Fibroblast of lung (primary cell): ENCODE measurements around the gene CFAP91. TPM values are rescaled to one million over a fixed set of nuclear protein-coding genes. Genes with fewer than 3 reads are reported as not detected.

ENCODE experiments used
- DNase-seq, 2 donors: peaks; one replicate each; pipeline versions ENCODE4 v3.0.0 to v3.0.0-alpha.2; 2010; ENCODE audit warnings: low read depth in 2 of 2
- H2AFZ ChIP-seq: 2 replicates; pipeline ENCODE4 v1.5.1; 2012; ENCODE audit warnings: low read length, control low read depth, inconsistent platforms
- H3K27ac ChIP-seq: 2 replicates; pipeline ENCODE4 v1.5.1; 2011; ENCODE audit warnings: low read length, control low read depth; ENCODE audit not compliant: insufficient read depth
- H3K27me3 ChIP-seq: 2 replicates; pipeline ENCODE4 v1.5.1; 2011; ENCODE audit warnings: mild to moderate bottlenecking, low read length; ENCODE audit not compliant: control insufficient read depth, insufficient read depth
- H3K36me3 ChIP-seq: 2 replicates; pipeline ENCODE4 v1.5.1; 2011; ENCODE audit warnings: low read length; ENCODE audit not compliant: control insufficient read depth, insufficient read depth
- H3K4me1 ChIP-seq: 2 replicates; pipeline ENCODE4 v1.5.1; 2011; ENCODE audit warnings: low read length; ENCODE audit not compliant: control insufficient read depth, insufficient read depth; ENCODE audit errors: extremely low read depth
- H3K4me2 ChIP-seq: 2 replicates; pipeline ENCODE4 v1.5.1; 2011; ENCODE audit warnings: low read length, control low read depth; ENCODE audit not compliant: insufficient read depth; ENCODE audit errors: extremely low read depth
- H3K4me3 ChIP-seq, 4 experiments: fragments of 200-600 bp in 1 of 4; sonication (generic) in 1 of 4; replicated peaks in 1 of 4; 2 replicates each; pipeline ENCODE4 v1.5.1; 2011 to 2016; ENCODE audit warnings: low read length in 4 of 4, low read depth in 3 of 4, mild to moderate bottlenecking in 3 of 4, control low read depth in 2 of 4, inconsistent platforms in 1 of 4, mixed read lengths in 1 of 4; ENCODE audit not compliant: insufficient read depth in 1 of 4; ENCODE audit errors: control extremely low read depth in 1 of 4
- H3K79me2 ChIP-seq: 2 replicates; pipeline ENCODE4 v1.5.1; 2012; ENCODE audit warnings: mild to moderate bottlenecking, low read length, inconsistent platforms; ENCODE audit not compliant: control insufficient read depth, insufficient read depth
- H3K9ac ChIP-seq: 2 replicates; pipeline ENCODE4 v1.5.1; 2011; ENCODE audit warnings: mild to moderate bottlenecking, low read length, control low read depth; ENCODE audit not compliant: insufficient read depth
- H3K9me3 ChIP-seq: 2 replicates; pipeline ENCODE4 v1.5.1; 2012; ENCODE audit warnings: low read depth, low read length; ENCODE audit not compliant: control insufficient read depth, insufficient read depth
- H4K20me1 ChIP-seq: 2 replicates; pipeline ENCODE4 v1.5.1; 2011; ENCODE audit warnings: low read length; ENCODE audit not compliant: control insufficient read depth, insufficient read depth; ENCODE audit errors: extremely low read depth
- CTCF ChIP-seq, 2 donors: IDR thresholded peaks in 1 of 2; conservative IDR thresholded peaks in 1 of 2; 1 replicate in 1 of 2; 2 replicates in 1 of 2; pipeline ENCODE4 v1.5.1; 2011 to 2012; ENCODE audit warnings: low read length in 2 of 2, control low read depth in 1 of 2, inconsistent platforms in 1 of 2, low read depth in 1 of 2, mild to moderate bottlenecking in 1 of 2
- EZH2 ChIP-seq: IDR thresholded peaks from 2 replicates; pipeline ENCODE4 v1.5.1; 2012; ENCODE audit warnings: low read length, control low read depth, mild to moderate bottlenecking; ENCODE audit errors: missing control alignments
- polyA plus RNA-seq, 2 donors: library from polyadenylated mRNA; depleted of rRNA in 1 of 2; stranded (reverse) in 1 of 2; unstranded in 1 of 2; fragments of >200 nt; gene quantifications; 2 replicates each; pipeline ENCODE4 v1.2.1, GENCODE V29; 2011 to 2012; ENCODE audit warnings: missing spikeins in 1 of 2
- total RNA-seq: library from RNA; depleted of rRNA; stranded (reverse); fragments of >200 nt; gene quantifications from 2 replicates; pipeline ENCODE4 v1.2.1, GENCODE V29; 2014

The CFAP91 gene
- total and polyA plus RNA-seq, 2 donors (not counting 1 experiment from before 2014, with no cell fraction given): 0.02 to 0.17 TPM

GRCh38 chr3:119723022-119723421 is 20.2 kb downstream of the CFAP91 start:
- H3K4me1 ChIP-seq: no peaks in the 10 kb centered on the region
- DNase-seq: no peak
- no peaks in the 10 kb centered on the region for H3K9me3 ChIP-seq
- H3K27me3 ChIP-seq: no peaks in the 10 kb centered on the region
- H2AFZ ChIP-seq: no peak overlapping the region
- no peak overlapping the region for H3K9ac ChIP-seq
- H3K4me3 ChIP-seq: no peak overlapping the region
- no peak overlapping the region for H3K27ac ChIP-seq
- no peaks in the 10 kb centered on the region for H3K36me3 ChIP-seq
- H3K79me2 ChIP-seq: no peaks in the 10 kb centered on the region
- TF ChIP-seq EZH2 (no peak), CTCF (conservative IDR thresholded peaks at IDR 0.05 in 1 of 2, IDR thresholded peaks at IDR 0.05 in 1 of 2; ENCODE audit: low read depth in 1 of 2, low read length in 2 of 2) (no peak)
- H4K20me1 ChIP-seq: no peaks in the 10 kb centered on the region
- no peak overlapping the region for H3K4me2 ChIP-seq

- no peak overlapping the region for H2AFZ ChIP-seq
- H3K36me3 ChIP-seq: no peaks in the 10 kb centered on the region
- TF ChIP-seq CTCF (conservative IDR thresholded peaks at IDR 0.05 in 1 of 2, IDR thresholded peaks at IDR 0.05 in 1 of 2; ENCODE audit: low read depth in 1 of 2, low read length in 2 of 2) (no peak), EZH2 (no peak)
- no peak overlapping the region for H3K9ac ChIP-seq
- no peaks in the 10 kb centered on the region for H3K4me1 ChIP-seq
- H3K27ac ChIP-seq: no peak overlapping the region
- H3K4me3 ChIP-seq: no peak overlapping the region
- no peak for DNase-seq
- H4K20me1 ChIP-seq: no peaks in the 10 kb centered on the region
- no peak overlapping the region for H3K4me2 ChIP-seq
- H3K79me2 ChIP-seq: no peaks in the 10 kb centered on the region
- no peaks in the 10 kb centered on the region for H3K27me3 ChIP-seq
- H3K9me3 ChIP-seq: no peaks in the 10 kb centered on the region
These were observed 24.1 kb downstream of the CFAP91 start for GRCh38 chr3:119726909-119727308.

GRCh38 chr3:119729996-119730395 is 27.2 kb downstream of the CFAP91 start:
- H3K27me3 ChIP-seq: no peaks in the 10 kb centered on the region
- TF ChIP-seq EZH2 (no peak), CTCF (conservative IDR thresholded peaks at IDR 0.05 in 1 of 2, IDR thresholded peaks at IDR 0.05 in 1 of 2; ENCODE audit: low read depth in 1 of 2, low read length in 2 of 2) (no peak)
- DNase-seq: no peak
- H3K9ac ChIP-seq: no peak overlapping the region
- no peaks in the 10 kb centered on the region for H4K20me1 ChIP-seq
- H3K4me3 ChIP-seq: no peak overlapping the region
- no peaks in the 10 kb centered on the region for H3K9me3 ChIP-seq
- no peaks in the 10 kb centered on the region for H3K79me2 ChIP-seq
- no peak overlapping the region for H3K27ac ChIP-seq
- H3K4me2 ChIP-seq: no peak overlapping the region
- H2AFZ ChIP-seq: no peak overlapping the region
- H3K36me3 ChIP-seq: no peaks in the 10 kb centered on the region
- no peaks in the 10 kb centered on the region for H3K4me1 ChIP-seq
